Right lobe of liver (tissue), 6 donors: Measurements from ENCODE around the gene UQCR11. TPM values are rescaled to one million over a fixed set of nuclear protein-coding genes. Genes with fewer than 3 reads are reported as not detected.

Experiments
- ATAC-seq, 4 donors: fragments of 200-7000 bp; cut with Tn5 transposase; one replicate each; pipeline ENCODE4 v1.9.1; 2020; ENCODE audit warnings: mild to moderate bottlenecking in 4 of 4, moderate library complexity in 4 of 4
- DNase-seq, 3 donors: peaks; one replicate each; pipeline ENCODE4 v3.0.0-alpha.2; 2020
- H3K27ac ChIP-seq, 3 donors: fragments of 200-600 bp; one replicate each; pipeline ENCODE4 v1.8.0; 2022
- H3K27me3 ChIP-seq, 2 donors: fragments of 200-600 bp; one replicate each; pipeline ENCODE4 v1.8.0; 2022
- H3K36me3 ChIP-seq, 4 donors: fragments of 200-600 bp; sonication (generic) in 1 of 4; one replicate each; pipeline versions ENCODE4 v1.5.1 to v1.8.0; 2017 to 2022; ENCODE audit warnings: control low read depth in 1 of 4
- H3K4me1 ChIP-seq, 4 donors: fragments of 200-600 bp; sonication (generic) in 1 of 4; one replicate each; pipeline versions ENCODE4 v1.5.1 to v1.8.0; 2017 to 2022; ENCODE audit warnings: control low read depth in 1 of 4
- H3K4me3 ChIP-seq, 3 donors: fragments of 200-600 bp; one replicate each; pipeline ENCODE4 v1.8.0; 2022
- H3K9me3 ChIP-seq, 4 donors: fragments of 200-600 bp; sonication (generic) in 1 of 4; one replicate each; pipeline versions ENCODE4 v1.5.1 to v1.8.0; 2017 to 2022; ENCODE audit warnings: control low read depth in 1 of 4
- CTCF ChIP-seq, 4 donors: fragments of 200-600 bp in 3 of 4; fragments of 450-650 bp in 1 of 4; IDR thresholded peaks; one replicate each; pipeline versions ENCODE4 v1.5.1 to v1.8.0; 2016 to 2022; ENCODE audit warnings: antibody characterized with exemption in 4 of 4, mild to moderate bottlenecking in 2 of 4
- POLR2A ChIP-seq: fragments of 450-650 bp; IDR thresholded peaks from one replicate; pipeline ENCODE4 v1.6.1; 2017; ENCODE audit warnings: antibody characterized with exemption, mild to moderate bottlenecking
- WGBS: methylation state at CpG from one replicate; pipeline ENCODE4 v1.1.6; 2018; ENCODE audit warnings: low coverage, low lambda C conversion rate; ENCODE audit not compliant: insufficient coverage; ENCODE audit errors: missing lambda C conversion rate; 5-methylcytosine and 5-hydroxymethylcytosine counted together
- intact Hi-C, 2 donors: fragments of 100-400 bp; cut with DNase I; formaldehyde crosslinking; loops; one replicate each; pipeline versions ENCODE4 v1.11.2 to v1.14.1; 2022
- total RNA-seq, 6 experiments: library from RNA; depleted of rRNA in 2 of 6; stranded (reverse); fragments of >200 nt in 2 of 6; fragmentation: NEBNext Ultra II Directional in 3 of 6; extraction: Animal tissue kit (Norgen Biotek cat#: 25700) in 3 of 6; gene quantifications; one replicate each; pipeline versions ENCODE4 v1.1.0 to v1.2.4, GENCODE V29; 2016 to 2023
- donor health status: DM: no; HTN: yes; CAD: no.
- donor health status: DM: no; HTN: no; CAD: no.
- donor health status: DM: no; HTN: no; CAD: no.
- donor health status: DM: no; HTN: yes; CAD: no.
- donor health status: DM: no; HTN: yes; CAD: no.

The UQCR11 gene
- total RNA-seq, 6 experiments from 2014 or later: 59.6 to 202 (median 172) TPM

- Histone ChIP-seq H3K36me3 (no peaks in the 10 kb centered on the region), H3K4me1 (no peaks in the 10 kb centered on the region), H3K9me3 (no peaks in the 10 kb centered on the region), H3K27ac (no peak overlapping the region), H3K4me3 (no peak overlapping the region), H3K27me3 (no peaks in the 10 kb centered on the region)
- no peak for ATAC-seq
- intact Hi-C loops: no loop called here
- TF ChIP-seq CTCF (IDR thresholded peaks at IDR 0.05): no peak
- WGBS: 80% methylated on average over 2 of the region's 17 CpGs
- no peak for DNase-seq
Observed at GRCh38 chr19:1630811-1631210, 25.5 kb upstream of the UQCR11 start.

- H3K27ac ChIP-seq: no peak overlapping the region
- no peaks in the 10 kb centered on the region for H3K27me3 ChIP-seq
- TF ChIP-seq CTCF (IDR thresholded peaks at IDR 0.05) (no peak), POLR2A (no peak)
- no peaks in the 10 kb centered on the region for H3K4me1 ChIP-seq
- no peaks in the 10 kb centered on the region for H3K9me3 ChIP-seq
- ATAC-seq (no peak), DNase-seq (no peak)
- no peaks in the 10 kb centered on the region for H3K36me3 ChIP-seq
- H3K4me3 ChIP-seq: no peak overlapping the region
- intact Hi-C loops: no loop called here
- WGBS: 100% methylated on average over 3 of the region's 20 CpGs
Observed at GRCh38 chr19:1630012-1630411, 24.8 kb upstream of the UQCR11 start.

- 100% methylated on average over 4 of the region's 24 CpGs for WGBS
- no peaks in the 10 kb centered on the region for H3K36me3 ChIP-seq
- no peak overlapping the region for H3K27ac ChIP-seq
- TF ChIP-seq POLR2A (no peak), CTCF (IDR thresholded peaks at IDR 0.05) (no peak)
- ATAC-seq (no peak), DNase-seq (no peak)
- no peaks in the 10 kb centered on the region for H3K27me3 ChIP-seq
- H3K9me3 ChIP-seq: no peaks in the 10 kb centered on the region
- H3K4me3 ChIP-seq: no peak overlapping the region
- intact Hi-C loops: no loop called here
- no peaks in the 10 kb centered on the region for H3K4me1 ChIP-seq
Observed at GRCh38 chr19:1629256-1629808, 24.1 kb upstream of the UQCR11 start.

- Histone ChIP-seq H3K9me3 (no peaks in the 10 kb centered on the region), H3K27ac (no peak overlapping the region), H3K4me1 (no peaks in the 10 kb centered on the region), H3K4me3 (no peak overlapping the region), H3K36me3 (no peaks in the 10 kb centered on the region), H3K27me3 (no peaks in the 10 kb centered on the region)
- no peak for DNase-seq
- intact Hi-C loops: no loop called here
- ATAC-seq: no peak
- WGBS: 97% methylated on average over 5 of the region's 17 CpGs
- TF ChIP-seq POLR2A (no peak), CTCF (IDR thresholded peaks at IDR 0.05) (no peak)
Observed at GRCh38 chr19:1627194-1627593, 21.9 kb upstream of the UQCR11 start.
